CD4-positive, alpha-beta T cell treated with Interleukin-6 at 100 ng/mL for 8 hours (primary cell): ENCODE measurements around the gene RIMS1.

Experiments used
- DNase-seq: peaks from one replicate; pipeline ENCODE4 v3.0.0-alpha.2; 2020; ENCODE audit warnings: mixed read lengths, low spot score

RIMS1 gene

GRCh38 chr6:72102561-72102960, 216.2 kb downstream of the RIMS1 start:
- no peak for DNase-seq

GRCh38 chr6:72111611-72112010, 225.3 kb downstream of the RIMS1 start:
- no peak for DNase-seq

- no peak for DNase-seq
Measured at GRCh38 chr6:72130327-72130726, 244.0 kb downstream of the RIMS1 start.

GRCh38 chr6:72132427-72132826, 246.1 kb downstream of the RIMS1 start:
- no peak for DNase-seq

GRCh38 chr6:72132851-72133250, 246.5 kb downstream of the RIMS1 start:
- DNase-seq, result no peak

GRCh38 chr6:72133324-72133723, 247.0 kb downstream of the RIMS1 start:
- DNase-seq, result no peak

GRCh38 chr6:72140795-72141194, 254.4 kb downstream of the RIMS1 start:
- no peak for DNase-seq

- no peak for DNase-seq
Measured at GRCh38 chr6:72149715-72150114, 263.4 kb downstream of the RIMS1 start.

GRCh38 chr6:72151742-72152141, 265.4 kb downstream of the RIMS1 start:
- no peak for DNase-seq

- DNase-seq, result no peak
Measured at GRCh38 chr6:72175916-72176315, 289.6 kb downstream of the RIMS1 start.

- DNase-seq, result no peak
Measured at GRCh38 chr6:72182337-72183246, 296.2 kb downstream of the RIMS1 start.

GRCh38 chr6:72203983-72204382, 317.6 kb downstream of the RIMS1 start:
- no peak for DNase-seq

GRCh38 chr6:72205500-72205899, 319.1 kb downstream of the RIMS1 start:
- DNase-seq, result no peak

GRCh38 chr6:72206606-72207005, 320.3 kb downstream of the RIMS1 start:
- DNase-seq, result no peak

GRCh38 chr6:72212686-72213085, 326.3 kb downstream of the RIMS1 start:
- DNase-seq, result no peak

- DNase-seq, result no peak
Measured at GRCh38 chr6:72213654-72214053, 327.3 kb downstream of the RIMS1 start.

GRCh38 chr6:72216222-72217068, 330.1 kb downstream of the RIMS1 start:
- DNase-seq, result no peak

- DNase-seq, result no peak
Measured at GRCh38 chr6:72217626-72218025, 331.3 kb downstream of the RIMS1 start.

- no peak for DNase-seq
Measured at GRCh38 chr6:72218125-72218524, 331.8 kb downstream of the RIMS1 start.

GRCh38 chr6:72219536-72219935, 333.2 kb downstream of the RIMS1 start:
- DNase-seq, result no peak

- no peak for DNase-seq
Measured at GRCh38 chr6:72238021-72238420, 351.7 kb downstream of the RIMS1 start.

GRCh38 chr6:72238900-72239299, 352.6 kb downstream of the RIMS1 start:
- DNase-seq, result no peak

GRCh38 chr6:72245565-72245964, 359.2 kb downstream of the RIMS1 start:
- DNase-seq, result no peak
